Mesenchymal stem cell (in vitro differentiated cells and primary cell): ENCODE data around the gene EGLN1.
"Not testable (repeated sequence)": the region's sequence is repeated elsewhere in the genome, so short reads cannot be mapped to it uniquely, and the experiment has no call there.

Experiments
- DNase-seq: peaks from one replicate; pipeline ENCODE4 v3.0.0-alpha.2; 2013
- H2AFZ ChIP-seq: one replicate; pipeline ENCODE4 v1.6.1; 2013; ENCODE audit warnings: low read depth, mild to moderate bottlenecking, control low read depth, inconsistent platforms, low read length, moderate library complexity
- H2AK5ac ChIP-seq: 2 replicates; pipeline ENCODE4 v1.6.1; 2013; ENCODE audit warnings: low read length, moderate library complexity, mild to moderate bottlenecking, inconsistent platforms; ENCODE audit not compliant: severe bottlenecking
- H2BK120ac ChIP-seq: one replicate; pipeline ENCODE4 v1.6.1; 2013; ENCODE audit warnings: low read depth, mild to moderate bottlenecking, inconsistent platforms, low read length, moderate library complexity
- H2BK12ac ChIP-seq, 2 experiments: one replicate each; pipeline ENCODE4 v1.6.1; 2013; ENCODE audit warnings: inconsistent platforms in 2 of 2, low read length in 2 of 2, mild to moderate bottlenecking in 2 of 2, moderate library complexity in 2 of 2, control low read depth in 1 of 2
- H2BK15ac ChIP-seq: one replicate; pipeline ENCODE4 v1.6.1; 2013; ENCODE audit warnings: mild to moderate bottlenecking, low read depth, inconsistent platforms; ENCODE audit not compliant: poor library complexity, severe bottlenecking
- H2BK5ac ChIP-seq: 2 replicates; pipeline ENCODE4 v1.6.1; 2013; ENCODE audit warnings: low read depth, mild to moderate bottlenecking, low read length, control low read depth, inconsistent platforms; ENCODE audit not compliant: poor library complexity, severe bottlenecking
- H3K14ac ChIP-seq, 2 experiments: one replicate each; pipeline ENCODE4 v1.6.1; 2013; ENCODE audit warnings: inconsistent platforms in 2 of 2, low read length in 2 of 2, control low read depth in 1 of 2, mild to moderate bottlenecking in 1 of 2, moderate library complexity in 1 of 2
- H3K18ac ChIP-seq, 2 experiments: one replicate each; pipeline ENCODE4 v1.6.1; 2013; ENCODE audit warnings: inconsistent platforms in 2 of 2, low read length in 2 of 2, control low read depth in 1 of 2, low read depth in 1 of 2, mild to moderate bottlenecking in 1 of 2
- H3K23ac ChIP-seq, 2 experiments: one replicate each; pipeline ENCODE4 v1.6.1; 2013; ENCODE audit warnings: inconsistent platforms in 2 of 2, low read length in 2 of 2, mild to moderate bottlenecking in 2 of 2, moderate library complexity in 2 of 2, control low read depth in 1 of 2
- H3K27ac ChIP-seq: 2 replicates; pipeline ENCODE4 v1.5.1; 2013; ENCODE audit warnings: mild to moderate bottlenecking, moderate library complexity, low read length, control low read depth, inconsistent platforms; ENCODE audit not compliant: poor library complexity, severe bottlenecking
- H3K27me3 ChIP-seq, 2 experiments: 2 replicates each; pipeline versions ENCODE4 v1.6.1 to v1.7.0; 2013; ENCODE audit warnings: low read length in 2 of 2, mild to moderate bottlenecking in 2 of 2, moderate library complexity in 2 of 2, control low read depth in 1 of 2, inconsistent platforms in 1 of 2; ENCODE audit not compliant: control insufficient read depth in 1 of 2, insufficient read depth in 1 of 2
- H3K36me3 ChIP-seq, 2 experiments: 2 replicates each; pipeline versions ENCODE4 v1.6.1 to v1.7.0; 2013; ENCODE audit warnings: low read length in 2 of 2, control low read depth in 1 of 2, inconsistent platforms in 1 of 2, low read depth in 1 of 2, mild to moderate bottlenecking in 1 of 2; ENCODE audit not compliant: insufficient read depth in 2 of 2, control insufficient read depth in 1 of 2
- H3K4ac ChIP-seq, 2 experiments: one replicate each; pipeline ENCODE4 v1.6.1; 2013; ENCODE audit warnings: inconsistent platforms in 2 of 2, low read length in 2 of 2, mild to moderate bottlenecking in 2 of 2, moderate library complexity in 2 of 2, control low read depth in 1 of 2, low read depth in 1 of 2
- H3K4me1 ChIP-seq: 2 replicates; pipeline ENCODE4 v1.6.1; 2013; ENCODE audit warnings: low read depth, low read length, control low read depth; ENCODE audit not compliant: control insufficient read depth, insufficient read depth
- H3K4me2 ChIP-seq: 2 replicates; pipeline ENCODE4 v1.6.1; 2013; ENCODE audit warnings: low read length, mild to moderate bottlenecking, inconsistent platforms; ENCODE audit not compliant: poor library complexity, severe bottlenecking
- H3K4me3 ChIP-seq, 2 experiments: 2 replicates each; pipeline versions ENCODE4 v1.5.1 to v1.7.0; 2013; ENCODE audit warnings: low read length in 2 of 2, mild to moderate bottlenecking in 2 of 2, control low read depth in 1 of 2, low read depth in 1 of 2; ENCODE audit not compliant: insufficient read depth in 1 of 2
- H3K79me1 ChIP-seq: replicated peaks from 2 replicates; pipeline ENCODE4 v1.6.1; 2013; ENCODE audit warnings: mild to moderate bottlenecking, control low read depth, low read length, inconsistent platforms; ENCODE audit not compliant: poor library complexity, severe bottlenecking
- H3K9ac ChIP-seq: 2 replicates; pipeline ENCODE4 v1.7.0; 2013; ENCODE audit warnings: mild to moderate bottlenecking, low read length, moderate library complexity
- H3K9me3 ChIP-seq: 2 replicates; pipeline ENCODE4 v1.7.0; 2013; ENCODE audit warnings: mild to moderate bottlenecking, low read length; ENCODE audit not compliant: control insufficient read depth
- H4K8ac ChIP-seq: one replicate; pipeline ENCODE4 v1.6.1; 2013; ENCODE audit warnings: inconsistent platforms, mild to moderate bottlenecking, low read length, moderate library complexity
- H4K91ac ChIP-seq: one replicate; pipeline ENCODE4 v1.6.1; 2013; ENCODE audit warnings: mild to moderate bottlenecking, low read length, inconsistent platforms
- WGBS: methylation state at CpG from one replicate; pipeline ENCODE4 v1.1.7; 2013; ENCODE audit warnings: mixed read lengths; 5-methylcytosine and 5-hydroxymethylcytosine counted together

EGLN1 gene

DNA sequence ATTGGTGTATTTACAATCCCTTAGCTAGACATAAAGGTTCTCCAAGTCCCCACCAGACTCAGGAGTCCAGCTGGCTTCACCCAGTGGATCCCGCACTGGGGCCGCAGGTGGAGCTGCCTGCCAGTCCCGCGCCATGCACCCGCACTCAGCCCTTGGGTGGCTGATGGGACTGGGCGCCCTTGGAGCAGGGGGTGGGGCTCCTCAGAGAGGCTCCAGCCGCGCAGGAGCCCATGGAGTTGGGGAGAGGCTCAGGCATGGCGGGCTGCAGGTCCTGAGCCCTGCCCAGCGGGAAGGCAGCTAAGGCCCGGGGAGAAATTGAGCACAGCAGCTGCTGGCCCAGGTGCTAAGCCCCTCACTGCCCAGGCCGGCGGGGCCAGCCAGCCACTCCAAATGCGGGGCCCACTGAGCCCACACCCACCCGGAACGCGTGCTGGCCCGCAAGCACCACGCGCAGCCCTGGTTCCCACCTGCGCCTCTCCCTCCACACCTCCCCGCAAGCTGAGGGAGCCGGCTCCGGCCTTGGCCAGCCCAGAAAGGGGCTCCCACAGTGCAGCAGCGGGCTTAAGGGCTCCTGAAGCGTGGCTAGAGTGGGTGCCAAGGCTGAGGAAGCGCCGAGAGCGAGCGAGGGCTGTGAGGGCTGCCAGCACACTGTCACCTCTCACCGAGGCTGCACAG, 8.7 kb upstream of the EGLN1 start:
- not testable (repeated sequence) for H2BK5ac ChIP-seq, H3K27ac ChIP-seq, H3K23ac ChIP-seq, H3K4me3 ChIP-seq, H3K27me3 ChIP-seq, H3K79me1 ChIP-seq, H2BK120ac ChIP-seq, H2AK5ac ChIP-seq, H2AFZ ChIP-seq, H4K8ac ChIP-seq, H3K36me3 ChIP-seq, H4K91ac ChIP-seq, H2BK12ac ChIP-seq, H3K4me2 ChIP-seq, H3K9me3 ChIP-seq, H2BK15ac ChIP-seq, H3K4ac ChIP-seq, H3K9ac ChIP-seq, H3K18ac ChIP-seq, H3K14ac ChIP-seq, DNase-seq, H3K4me1 ChIP-seq
- WGBS, result 97% methylated on average over 31 of the region's 31 CpGs

DNA sequence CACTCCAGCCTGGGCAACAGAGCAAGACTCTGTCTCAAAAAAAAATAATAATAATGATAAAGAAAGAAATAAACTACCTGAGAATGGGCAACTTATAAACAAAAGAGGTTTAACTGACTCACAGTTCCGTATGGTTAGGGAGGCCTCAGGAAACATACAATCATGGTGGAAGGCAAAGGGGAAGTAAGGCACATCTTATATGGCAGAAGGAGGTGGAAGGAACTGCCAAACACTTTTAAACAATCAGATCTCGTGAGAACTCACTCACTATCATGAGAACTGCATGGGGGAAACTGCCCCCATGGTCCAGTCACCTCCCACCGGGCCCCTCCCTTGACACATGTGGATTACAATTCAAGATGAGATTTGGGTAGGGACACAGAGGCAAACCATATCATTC, 6.3 kb upstream of the EGLN1 start:
- no peak overlapping the region for H3K23ac ChIP-seq
- H3K4ac ChIP-seq, result no peak overlapping the region
- no peaks in the 10 kb centered on the region for H3K9me3 ChIP-seq
- no peaks in the 10 kb centered on the region for H3K27me3 ChIP-seq
- no peak overlapping the region for H3K4me2 ChIP-seq
- no peak overlapping the region for H4K91ac ChIP-seq
- H3K18ac ChIP-seq, result no peak overlapping the region
- H3K79me1 ChIP-seq, result no peaks in the 10 kb centered on the region
- no peak overlapping the region for H2AFZ ChIP-seq
- H3K4me1 ChIP-seq, result no peaks in the 10 kb centered on the region
- no peak overlapping the region for H3K4me3 ChIP-seq
- no peak overlapping the region for H4K8ac ChIP-seq
- H2BK12ac ChIP-seq, result no peak overlapping the region
- no peak overlapping the region for H2BK5ac ChIP-seq
- no peak overlapping the region for H3K9ac ChIP-seq
- WGBS, result 94% methylated on average over 2 of the region's 3 CpGs
- H3K27ac ChIP-seq, result no peak overlapping the region
- no peak overlapping the region for H2AK5ac ChIP-seq
- H3K36me3 ChIP-seq, result no peaks in the 10 kb centered on the region
- DNase-seq, result no peak
- no peak overlapping the region for H2BK15ac ChIP-seq
- H2BK120ac ChIP-seq, result no peak overlapping the region
- no peak overlapping the region for H3K14ac ChIP-seq

DNA sequence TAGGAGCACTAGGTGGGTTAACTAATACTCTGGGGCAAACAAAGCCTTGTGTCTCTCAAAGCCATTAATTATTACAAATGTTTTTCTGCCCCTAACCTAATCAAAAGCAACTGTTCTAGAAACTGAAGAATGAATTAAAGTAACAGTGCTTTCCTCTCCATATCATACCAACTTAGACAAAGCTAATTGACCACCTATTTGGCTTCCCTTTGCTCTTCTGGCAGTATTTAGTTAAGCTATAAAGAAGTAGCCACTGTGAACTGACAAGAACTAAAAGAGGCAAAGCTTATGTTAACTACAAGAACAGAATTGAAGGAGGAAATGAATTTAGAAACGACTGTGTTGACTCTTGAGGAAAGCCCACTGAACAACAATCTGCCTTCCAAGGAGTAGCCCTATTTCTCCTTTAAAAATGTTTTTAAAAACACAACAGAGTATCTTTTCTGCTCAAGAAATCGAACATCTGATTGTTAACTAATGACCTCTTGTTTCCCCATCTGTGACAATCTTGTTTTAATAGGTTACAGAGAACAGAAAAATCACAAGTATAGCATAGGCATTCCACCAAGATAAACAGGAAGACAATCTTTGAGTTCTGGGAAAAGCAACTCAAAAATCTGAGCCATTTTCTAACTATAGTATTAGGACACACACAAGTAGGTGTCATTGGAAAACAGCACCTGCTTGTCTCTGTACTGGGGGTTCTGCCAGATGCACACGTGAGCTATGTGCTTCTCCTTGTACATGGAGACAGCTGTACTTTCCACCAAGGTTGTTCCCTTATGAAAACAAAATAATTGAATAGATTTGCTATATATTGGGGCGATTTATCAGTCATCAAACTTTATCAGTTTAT, 3.1 kb upstream of the EGLN1 start:
- Histone ChIP-seq H3K4me3 (no peak overlapping the region), H3K4me2 (no peak overlapping the region), H3K79me1 (no peaks in the 10 kb centered on the region), H3K36me3 (no peaks in the 10 kb centered on the region), H3K23ac (no peak overlapping the region), H2AK5ac (no peak overlapping the region), H3K14ac (no peak overlapping the region), H2BK15ac (no peak overlapping the region), H3K18ac (no peak overlapping the region), H3K27ac (no peak overlapping the region), H4K8ac (no peak overlapping the region), H3K4me1 (no peaks in the 10 kb centered on the region), H3K4ac (no peak overlapping the region), H2BK5ac (no peak overlapping the region), H2BK120ac (no peak overlapping the region), H2BK12ac (no peak overlapping the region), H4K91ac (no peak overlapping the region), H3K9ac (no peak overlapping the region), H2AFZ (no peak overlapping the region), H3K9me3 (no peaks in the 10 kb centered on the region), H3K27me3 (no peaks in the 10 kb centered on the region)
- WGBS, result 36% methylated on average over 3 of the region's 4 CpGs
- DNase-seq, result no peak

DNA sequence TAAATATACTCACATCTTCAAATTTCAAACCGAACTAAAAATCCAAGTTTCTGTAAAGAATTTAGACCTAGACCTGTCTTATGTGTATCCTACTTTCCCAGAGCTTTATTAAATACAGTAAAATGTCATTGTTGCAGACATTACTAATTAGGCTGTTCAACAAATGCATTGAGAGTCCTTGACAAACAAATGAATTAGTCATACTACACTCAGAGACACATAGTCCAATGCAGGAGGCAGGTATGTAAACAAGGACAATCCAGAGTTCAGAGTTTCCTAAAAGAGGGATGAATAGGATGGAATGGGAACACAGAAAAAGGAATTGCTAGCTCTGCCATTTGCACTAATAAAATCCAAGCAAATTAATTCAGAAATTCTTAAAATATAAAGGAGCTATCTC, 1.6 kb upstream of the EGLN1 start:
- DNase-seq, result peak; percentile 40
- Histone ChIP-seq H2BK120ac (no peak overlapping the region), H3K14ac (no peak overlapping the region), H3K9ac (peak overlapping the region; percentile 90), H3K23ac (no peak overlapping the region), H2BK12ac (no peak overlapping the region), H2BK15ac (no peak overlapping the region), H4K8ac (no peak overlapping the region), H3K4me1 (peaks cover under 1% of the 10 kb centered on the region), H2AK5ac (no peak overlapping the region), H4K91ac (no peak overlapping the region), H3K18ac (no peak overlapping the region), H3K36me3 (no peaks in the 10 kb centered on the region), H3K4me2 (no peak overlapping the region), H3K4me3 (no peak overlapping the region), H3K79me1 (no peaks in the 10 kb centered on the region), H3K9me3 (no peaks in the 10 kb centered on the region), H2BK5ac (no peak overlapping the region), H2AFZ (no peak overlapping the region), H3K27ac (no peak overlapping the region), H3K4ac (no peak overlapping the region), H3K27me3 (no peaks in the 10 kb centered on the region)
- WGBS, result 80% methylated on average over 1 of the region's 1 CpG
